T-helper 2 cell treated with Interferon-gamma antibody and Interleukin-4, amounts not matched to agents 100 ng/mL and 5 ng/mL, for 36 hours (primary cell): Measurements from ENCODE around the gene CXXC5. TPM values are rescaled to one million over a fixed set of nuclear protein-coding genes. Genes with fewer than 3 reads are reported as not detected.

Source experiments
- intact Hi-C: fragments of 100-400 bp; cut with micrococcal nuclease; formaldehyde crosslinking; loops from one replicate; pipeline ENCODE4 v1.15.1; 2023
- total RNA-seq: library from RNA; stranded (reverse); gene quantifications from 2 replicates; pipeline ENCODE4 v1.2.3, GENCODE V29; 2022

The CXXC5 gene
- total RNA-seq, 1 donor from 2014 or later = 1.4 TPM

GRCh38 chr5:139663207-139664085, 15.3 kb downstream of the CXXC5 start:
- intact Hi-C loops = no loop called here

GRCh38 chr5:139664086-139664693, 16.0 kb downstream of the CXXC5 start:
- intact Hi-C loops = no loop called here

GRCh38 chr5:139664727-139665351, 16.7 kb downstream of the CXXC5 start:
- intact Hi-C loops = no loop called here

GRCh38 chr5:139665626-139666025, 17.5 kb downstream of the CXXC5 start:
- intact Hi-C loops = no loop called here

GRCh38 chr5:139666551-139666950, 18.4 kb downstream of the CXXC5 start:
- intact Hi-C loops = no loop called here

- intact Hi-C loops = no loop called here
Observed at GRCh38 chr5:139667001-139667729, 19.0 kb downstream of the CXXC5 start.

GRCh38 chr5:139667730-139668063, 19.5 kb downstream of the CXXC5 start:
- intact Hi-C loops = no loop called here

GRCh38 chr5:139668064-139668880, 20.1 kb downstream of the CXXC5 start:
- intact Hi-C loops = no loop called here

- intact Hi-C loops = no loop called here
Observed at GRCh38 chr5:139668924-139669661, 20.9 kb downstream of the CXXC5 start.

- intact Hi-C loops = no loop called here
Observed at GRCh38 chr5:139669662-139670368, 21.7 kb downstream of the CXXC5 start.

GRCh38 chr5:139670369-139671095, 22.4 kb downstream of the CXXC5 start:
- intact Hi-C loops = no loop called here

GRCh38 chr5:139671096-139671841, 23.1 kb downstream of the CXXC5 start:
- intact Hi-C loops = no loop called here

GRCh38 chr5:139675213-139675612, 27.1 kb downstream of the CXXC5 start:
- intact Hi-C loops = no loop called here

GRCh38 chr5:139675825-139676224, 27.7 kb downstream of the CXXC5 start:
- intact Hi-C loops = no loop called here

GRCh38 chr5:139676406-139676805, 28.3 kb downstream of the CXXC5 start:
- intact Hi-C loops = no loop called here

- intact Hi-C loops = no loop called here
Observed at GRCh38 chr5:139676951-139677735, 29.0 kb downstream of the CXXC5 start.
